Prostate gland (tissue), 2 donors: ENCODE data around the gene ATP2A1. TPM values are rescaled to one million over a fixed set of nuclear protein-coding genes. Genes with fewer than 3 reads are reported as not detected.

Experiments
- DNase-seq: peaks from one replicate; pipeline ENCODE4 v3.0.0-alpha.2; 2019; ENCODE audit warnings: low spot score
- H3K27ac ChIP-seq, 2 donors: fragments of 200-600 bp; sonication (generic); 2 replicates each; pipeline ENCODE4 v1.5.1; 2017 to 2019
- H3K27me3 ChIP-seq: fragments of 200-600 bp; sonication (generic); replicated peaks from 2 replicates; pipeline ENCODE4 v1.5.1; 2019; ENCODE audit not compliant: insufficient read depth
- H3K36me3 ChIP-seq, 2 donors: fragments of 200-600 bp; sonication (generic); 1 replicate in 1 of 2; 2 replicates in 1 of 2; pipeline versions ENCODE4 v1.5.1 to v1.8.1; 2017 to 2019
- H3K4me1 ChIP-seq: fragments of 200-600 bp; sonication (generic); replicated peaks from 2 replicates; pipeline ENCODE4 v1.5.1; 2019
- H3K4me3 ChIP-seq, 2 donors: fragments of 200-600 bp; sonication (generic); 2 replicates each; pipeline ENCODE4 v1.5.1; 2017 to 2019
- H3K9me3 ChIP-seq: fragments of 200-600 bp; sonication (generic); 2 replicates; pipeline ENCODE4 v1.5.1; 2017
- POLR2A ChIP-seq: fragments of 450-650 bp; IDR thresholded peaks from one replicate; pipeline ENCODE4 v1.6.1; 2016; ENCODE audit warnings: antibody characterized with exemption, mild to moderate bottlenecking
- POLR2AphosphoS5 ChIP-seq: sonication (generic); formaldehyde crosslinking; IDR thresholded peaks from one replicate; pipeline ENCODE4 v1.6.1; 2017; ENCODE audit warnings: antibody characterized with exemption
- WGBS: methylation state at CpG from one replicate; pipeline ENCODE4 v1.1.5; 2018; 5-methylcytosine and 5-hydroxymethylcytosine counted together
- intact Hi-C: fragments of 100-400 bp; cut with DNase I; formaldehyde crosslinking; loops from one replicate; pipeline ENCODE4 v1.14.2; 2022
- total RNA-seq, 2 donors: library from RNA; depleted of rRNA; stranded (reverse); fragments of >200 nt; gene quantifications; one replicate each; pipeline ENCODE4 v1.1.0, GENCODE V29; 2016
- TF ChIP-seq, protein P1 (sequence below), 4 experiments: fragments of 200-600 bp in 2 of 4; fragments of 450-650 bp in 2 of 4; sonication (generic) in 2 of 4; IDR thresholded peaks; 1 replicate in 3 of 4; 2 replicates in 1 of 4; pipeline ENCODE4 v1.5.1; 2016 to 2019; ENCODE audit warnings: antibody characterized with exemption in 4 of 4, mild to moderate bottlenecking in 2 of 4, moderate library complexity in 2 of 4

The ATP2A1 gene
- total RNA-seq, 2 donors from 2014 or later, result 1.5 to 3.1 TPM

- no peak for DNase-seq
- Histone ChIP-seq H3K27ac (no peak overlapping the region), H3K9me3 (no peaks in the 10 kb centered on the region), H3K27me3 (no peaks in the 10 kb centered on the region), H3K36me3 (peaks cover 31 to 42% of the 10 kb centered on the region in 2 donors), H3K4me3 (no peak overlapping the region), H3K4me1 (no peaks in the 10 kb centered on the region)
- TF ChIP-seq, protein P1, sequence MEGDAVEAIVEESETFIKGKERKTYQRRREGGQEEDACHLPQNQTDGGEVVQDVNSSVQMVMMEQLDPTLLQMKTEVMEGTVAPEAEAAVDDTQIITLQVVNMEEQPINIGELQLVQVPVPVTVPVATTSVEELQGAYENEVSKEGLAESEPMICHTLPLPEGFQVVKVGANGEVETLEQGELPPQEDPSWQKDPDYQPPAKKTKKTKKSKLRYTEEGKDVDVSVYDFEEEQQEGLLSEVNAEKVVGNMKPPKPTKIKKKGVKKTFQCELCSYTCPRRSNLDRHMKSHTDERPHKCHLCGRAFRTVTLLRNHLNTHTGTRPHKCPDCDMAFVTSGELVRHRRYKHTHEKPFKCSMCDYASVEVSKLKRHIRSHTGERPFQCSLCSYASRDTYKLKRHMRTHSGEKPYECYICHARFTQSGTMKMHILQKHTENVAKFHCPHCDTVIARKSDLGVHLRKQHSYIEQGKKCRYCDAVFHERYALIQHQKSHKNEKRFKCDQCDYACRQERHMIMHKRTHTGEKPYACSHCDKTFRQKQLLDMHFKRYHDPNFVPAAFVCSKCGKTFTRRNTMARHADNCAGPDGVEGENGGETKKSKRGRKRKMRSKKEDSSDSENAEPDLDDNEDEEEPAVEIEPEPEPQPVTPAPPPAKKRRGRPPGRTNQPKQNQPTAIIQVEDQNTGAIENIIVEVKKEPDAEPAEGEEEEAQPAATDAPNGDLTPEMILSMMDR (IDR thresholded peaks at IDR 0.05), result no peak
- no peak for TF ChIP-seq POLR2AphosphoS5
- TF ChIP-seq POLR2A, result no peak
- intact Hi-C loops, result no loop called here
- WGBS, result 100% methylated on average over 1 of the region's 1 CpG
Observed at GRCh38 chr16:28838558-28838918, 39.8 kb upstream of the ATP2A1 start.

GRCh38 chr16:28839004-28839639 lies 39.2 kb upstream of the ATP2A1 start:
- no peak overlapping the region for H3K27ac ChIP-seq
- 95% methylated on average over 14 of the region's 14 CpGs for WGBS
- no peak for TF ChIP-seq POLR2A
- no peak for TF ChIP-seq POLR2AphosphoS5
- TF ChIP-seq, protein P1 (IDR thresholded peaks at IDR 0.05), result no peak
- intact Hi-C loops, result no loop called here
- no peak for DNase-seq
- no peak overlapping the region for H3K4me3 ChIP-seq
- no peaks in the 10 kb centered on the region for H3K27me3 ChIP-seq
- H3K4me1 ChIP-seq, result no peaks in the 10 kb centered on the region
- H3K9me3 ChIP-seq, result no peaks in the 10 kb centered on the region
- H3K36me3 ChIP-seq, result peaks cover 32 to 41% of the 10 kb centered on the region in 2 donors

DNA sequence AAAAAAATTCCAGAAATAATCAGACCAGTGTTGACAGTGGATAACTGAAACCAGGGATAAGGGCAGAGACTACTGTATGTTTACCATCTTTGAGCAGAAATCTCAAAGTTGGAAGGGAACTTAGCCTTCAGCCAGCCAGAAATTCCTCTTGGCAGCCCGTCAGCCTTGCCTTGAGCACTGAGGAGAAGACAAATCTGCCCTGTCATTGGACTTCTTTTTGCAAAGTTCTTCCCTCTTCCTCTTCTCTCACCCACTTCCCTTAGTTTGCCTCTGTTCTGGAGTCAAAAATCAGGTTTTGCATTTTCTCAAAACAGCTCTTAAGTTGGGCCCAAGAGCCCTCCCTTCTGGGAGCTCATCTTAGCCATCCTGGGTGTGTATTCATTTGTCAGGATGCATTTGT lies 38.4 kb upstream of the ATP2A1 start:
- H3K36me3 ChIP-seq, result peaks cover 27 to 39% of the 10 kb centered on the region in 2 donors
- DNase-seq, result no peak
- no peaks in the 10 kb centered on the region for H3K27me3 ChIP-seq
- H3K4me1 ChIP-seq, result peaks cover 4% of the 10 kb centered on the region
- WGBS, result 33% methylated on average over 1 of the region's 1 CpG
- no peak overlapping the region for H3K4me3 ChIP-seq
- TF ChIP-seq POLR2A (no peak), POLR2AphosphoS5 (no peak)
- TF ChIP-seq, protein P1 (IDR thresholded peaks at IDR 0.05), result no peak
- no peaks in the 10 kb centered on the region for H3K9me3 ChIP-seq
- intact Hi-C loops, result no loop called here
- H3K27ac ChIP-seq, result no peak overlapping the region

GRCh38 chr16:28842696-28843095 lies 35.6 kb upstream of the ATP2A1 start:
- Histone ChIP-seq H3K4me3 (no peak overlapping the region), H3K9me3 (no peaks in the 10 kb centered on the region), H3K27me3 (no peaks in the 10 kb centered on the region), H3K4me1 (peaks cover 17% of the 10 kb centered on the region), H3K36me3 (peaks cover 10 to 17% of the 10 kb centered on the region in 2 donors), H3K27ac (no peak overlapping the region)
- TF ChIP-seq POLR2A (no peak), POLR2AphosphoS5 (no peak)
- TF ChIP-seq, protein P1 (IDR thresholded peaks at IDR 0.05), result no peak
- WGBS, result 90% methylated on average over 7 of the region's 7 CpGs
- no peak for DNase-seq
- intact Hi-C loops, result no loop called here

GRCh38 chr16:28843766-28844165 lies 34.5 kb upstream of the ATP2A1 start:
- H3K36me3 ChIP-seq, result peaks cover 10 to 15% of the 10 kb centered on the region in 2 donors
- no peak for TF ChIP-seq POLR2AphosphoS5
- TF ChIP-seq, protein P1 (IDR thresholded peaks at IDR 0.05), result no peak
- TF ChIP-seq POLR2A, result no peak
- no peak for DNase-seq
- no peak overlapping the region for H3K4me3 ChIP-seq
- peaks cover 17% of the 10 kb centered on the region for H3K4me1 ChIP-seq
- intact Hi-C loops, result no loop called here
- H3K27me3 ChIP-seq, result no peaks in the 10 kb centered on the region
- no peak overlapping the region for H3K27ac ChIP-seq
- 86% methylated on average over 6 of the region's 12 CpGs for WGBS
- no peaks in the 10 kb centered on the region for H3K9me3 ChIP-seq
